GM19238 (cell line): ENCODE measurements around the gene ANO3.

Experiments
- DNase-seq: peaks from one replicate; pipeline ENCODE4 v3.0.0; 2011; ENCODE audit warnings: low spot score; ENCODE audit not compliant: insufficient read length

ANO3 gene

DNA sequence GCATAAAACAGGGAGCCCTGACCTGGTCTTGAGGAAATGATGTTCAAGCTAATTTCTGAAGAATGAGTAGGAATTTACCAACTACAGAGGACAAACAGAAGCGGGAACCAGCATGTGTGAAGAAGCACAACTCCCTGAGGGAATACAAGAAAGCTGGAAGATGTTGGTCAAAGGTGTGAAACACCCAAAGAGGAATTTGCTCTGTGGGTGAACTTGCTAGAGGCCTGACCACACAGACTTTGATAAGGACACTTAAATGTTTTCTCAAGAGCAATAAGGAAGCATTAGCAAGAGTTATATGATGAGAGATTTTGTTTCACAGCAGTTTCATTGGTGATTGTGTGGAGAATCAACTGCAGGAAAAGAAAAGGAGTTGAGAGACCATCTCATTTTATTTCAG, 372.3 kb downstream of the ANO3 start:
- no peak for DNase-seq

GRCh38 chr11:26706181-26706580, 374.3 kb downstream of the ANO3 start:
- no peak for DNase-seq

DNA sequence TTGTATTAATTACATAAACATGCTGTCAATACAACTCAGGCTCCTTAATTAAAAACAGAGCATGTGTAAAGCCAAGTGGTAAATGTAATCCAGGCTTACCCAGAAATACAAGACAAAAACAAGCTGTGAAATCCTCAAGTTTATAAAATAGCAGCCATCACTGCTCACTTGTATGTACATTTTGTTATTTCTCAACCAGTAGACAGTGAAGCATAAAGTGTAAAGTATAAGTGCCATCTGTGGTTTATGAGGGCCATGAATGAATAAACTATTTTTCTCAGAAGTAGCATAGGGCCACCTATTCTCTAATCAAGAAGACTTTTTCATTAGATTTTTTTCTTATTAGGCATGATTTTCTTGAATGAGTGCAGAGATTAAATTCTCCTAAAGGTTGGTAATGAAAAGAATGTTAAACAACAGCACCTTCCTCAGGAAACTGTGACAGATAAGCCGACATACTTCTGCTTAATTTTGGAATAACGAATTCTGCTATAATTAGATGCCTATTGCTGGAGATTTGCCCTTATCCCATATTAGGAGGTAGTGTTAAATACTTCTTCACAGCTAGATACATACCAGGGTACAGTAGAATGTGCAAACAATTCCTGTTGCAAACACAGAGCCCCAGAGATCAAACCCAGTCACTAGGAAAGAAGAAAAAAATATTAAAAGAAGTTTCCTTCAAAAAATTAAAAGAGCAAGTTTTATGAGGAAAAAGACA, 377.0 kb downstream of the ANO3 start:
- DNase-seq, result no peak

GRCh38 chr11:26710489-26710888, 378.6 kb downstream of the ANO3 start:
- no peak for DNase-seq

- DNase-seq, result no peak
These were observed 380.6 kb downstream of the ANO3 start for GRCh38 chr11:26712497-26712896.
